Measurements from ENCODE around the gene DHODH. TPM values are rescaled to one million over a fixed set of nuclear protein-coding genes. Genes with fewer than 3 reads are reported as not detected.
"Not testable (repeated sequence)": the region's sequence is repeated elsewhere in the genome, so short reads cannot be mapped to it uniquely, and the experiment has no call there.

Gene DHODH
- 8.1 TPM for total RNA-seq

DNA sequence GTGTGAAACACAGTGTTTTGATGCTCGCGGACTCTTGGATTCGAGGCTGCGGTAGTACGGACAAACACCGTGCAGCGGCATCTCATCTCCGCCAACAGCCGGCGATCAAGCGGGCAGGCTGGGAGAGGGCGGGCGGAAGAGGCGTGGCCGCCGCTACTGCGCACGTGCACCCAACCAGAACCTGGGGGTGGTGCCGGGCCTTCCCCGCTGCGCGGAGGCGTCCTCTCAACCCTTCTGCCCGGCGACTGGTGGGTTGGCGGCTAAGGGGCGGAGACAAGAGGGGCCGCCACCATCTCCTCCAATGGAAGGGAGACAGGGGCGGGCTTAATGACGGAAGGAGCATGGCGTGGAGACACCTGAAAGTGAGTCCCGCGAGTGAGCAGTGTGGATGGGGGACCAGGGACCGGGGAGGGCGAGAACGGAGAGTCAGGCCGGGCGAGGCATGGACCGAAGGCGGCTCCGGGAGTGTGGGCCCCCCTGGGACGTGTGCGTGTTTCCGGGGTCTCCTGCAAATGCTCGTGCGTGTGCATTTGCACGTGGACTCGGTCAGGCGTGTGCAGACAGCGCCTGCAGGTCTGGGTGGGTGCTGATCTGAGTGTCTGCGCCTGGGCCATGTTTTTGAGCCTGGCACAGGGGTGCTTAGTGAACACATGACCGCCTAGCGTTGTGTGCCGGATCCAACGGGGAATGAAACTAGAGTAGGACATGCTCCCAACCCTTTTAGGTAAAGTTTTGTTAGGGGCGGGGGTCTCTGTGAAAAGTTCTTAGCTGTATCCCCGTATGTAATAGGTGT is at the start of gene DHODH:
TSS of gene DHODH (plus strand) at position 321 of the 793 bp plus-strand sequence. CDS start at position 342, 21 bp downstream.
- intact Hi-C loops (cut with DNase I), result no loop called here
- ATAC-seq, result peak; percentile 100
- peak; percentile 98 for DNase-seq (ENCODE audit: low spot score)

GRCh38 chr16:71961066-71962039 is 47.2 kb upstream of the DHODH start:
- DNase-seq (ENCODE audit: low spot score), result peak; percentile 89
- ATAC-seq, result peak; percentile 98
- intact Hi-C loops (cut with DNase I), result no loop called here

DNA sequence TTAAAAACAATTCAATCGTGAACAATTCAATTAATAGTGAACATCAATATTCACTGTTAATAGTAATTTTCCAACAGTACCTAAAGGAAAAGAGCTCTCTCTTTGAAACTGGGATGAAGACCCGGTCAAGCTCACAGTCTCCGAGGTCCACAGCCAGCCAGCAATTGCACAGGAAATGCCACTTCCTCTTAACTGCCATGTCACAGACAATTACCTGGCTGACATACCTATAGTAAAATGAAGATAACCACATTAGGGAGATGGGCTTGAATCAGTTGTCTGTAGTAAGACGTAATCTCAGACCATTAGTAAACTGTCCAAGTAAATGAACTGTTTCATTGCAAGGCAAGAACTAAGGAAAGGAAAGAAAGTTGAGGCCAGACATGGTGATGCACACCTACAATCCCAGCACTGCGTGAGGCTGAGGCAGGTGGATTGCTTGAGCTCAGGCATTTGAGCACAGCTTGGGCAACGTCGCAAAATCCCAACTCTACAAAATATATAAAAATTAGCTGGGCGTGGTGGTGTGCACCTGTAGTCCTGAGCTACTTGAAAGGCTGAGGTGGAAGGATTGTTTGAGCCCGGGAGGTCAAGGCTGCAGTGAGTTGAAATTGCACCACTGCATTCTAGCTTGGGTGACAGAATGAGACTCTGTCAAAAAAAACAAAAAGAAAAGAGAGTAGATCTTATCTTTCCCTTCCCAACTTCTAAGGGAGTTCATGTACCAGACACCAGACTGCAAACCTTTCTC is 45.2 kb upstream of the DHODH start:
- no peak for ATAC-seq
- intact Hi-C loops (cut with DNase I), result no loop called here

GRCh38 chr16:71965223-71965622 is 43.3 kb upstream of the DHODH start:
- ATAC-seq, result no peak
- DNase-seq (ENCODE audit: low spot score), result no peak
- intact Hi-C loops (cut with DNase I), result no loop called here

More for the DNA sequence above, 45.2 kb upstream of the DHODH start:
- no peak for DNase-seq (ENCODE audit: low spot score)

- ATAC-seq (no peak), DNase-seq (ENCODE audit: low spot score) (no peak)
- intact Hi-C loops (cut with DNase I), result no loop called here
Measured at GRCh38 chr16:71966932-71967331, 41.6 kb upstream of the DHODH start.

GRCh38 chr16:71969353-71969752 is 39.2 kb upstream of the DHODH start:
- intact Hi-C loops (cut with DNase I), result no loop called here
- ATAC-seq (no peak), DNase-seq (ENCODE audit: low spot score) (no peak)

DNA sequence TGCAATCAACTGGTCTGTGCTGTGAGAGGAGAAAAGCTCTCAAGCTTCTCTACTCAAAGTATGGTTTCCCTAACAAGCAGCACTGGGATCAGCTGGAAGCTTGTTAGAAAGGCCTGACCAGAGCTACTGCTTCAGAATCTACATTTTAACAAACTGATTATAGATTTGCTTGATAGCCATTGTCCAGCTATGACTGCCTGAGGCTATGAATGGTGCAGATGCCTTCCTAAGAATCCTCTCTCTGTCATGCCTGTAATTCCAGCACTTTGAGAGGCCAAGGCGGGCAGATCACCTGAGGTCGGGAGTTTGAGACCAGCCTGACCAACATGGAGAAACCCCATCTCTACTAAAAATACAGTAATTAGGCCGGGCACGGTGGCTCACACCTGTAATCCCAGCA is 37.0 kb upstream of the DHODH start:
- intact Hi-C loops (cut with DNase I), result no loop called here
- no peak for ATAC-seq
- DNase-seq (ENCODE audit: low spot score), result no peak

- intact Hi-C loops (cut with DNase I), result no loop called here
- ATAC-seq, result no peak
- DNase-seq (ENCODE audit: low spot score), result no peak
Measured at GRCh38 chr16:71972356-71972755, 36.2 kb upstream of the DHODH start.

DNA sequence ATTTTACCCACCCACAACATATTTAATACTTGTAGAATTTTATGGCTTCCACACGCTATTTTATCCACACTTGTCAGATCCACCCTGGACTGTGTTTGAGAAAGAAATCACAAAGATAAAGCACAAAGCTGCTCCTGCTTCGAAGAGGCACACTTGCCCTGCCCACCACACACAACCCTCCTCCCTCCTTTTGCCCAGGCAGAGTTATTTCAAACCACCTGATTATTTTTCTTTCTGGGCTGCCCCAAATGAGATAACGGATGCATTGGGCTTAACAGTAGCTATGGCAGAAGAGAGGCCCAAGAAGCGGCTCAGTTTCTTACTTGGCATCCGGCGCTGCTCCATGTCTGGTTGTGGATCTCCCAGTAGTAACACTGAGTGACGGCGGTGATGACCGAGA is 35.5 kb upstream of the DHODH start:
- no peak for DNase-seq (ENCODE audit: low spot score)

GRCh38 chr16:71974068-71974818 is 34.3 kb upstream of the DHODH start:
- ATAC-seq (no peak), DNase-seq (ENCODE audit: low spot score) (no peak)
- intact Hi-C loops (cut with DNase I), result no loop called here

More for the DNA sequence above, 35.5 kb upstream of the DHODH start:
- ATAC-seq, result no peak
- intact Hi-C loops (cut with DNase I), result no loop called here

- ATAC-seq (no peak), DNase-seq (ENCODE audit: low spot score) (no peak)
- intact Hi-C loops (cut with DNase I), result no loop called here
Measured at GRCh38 chr16:71985262-71985974, 23.1 kb upstream of the DHODH start.

DNA sequence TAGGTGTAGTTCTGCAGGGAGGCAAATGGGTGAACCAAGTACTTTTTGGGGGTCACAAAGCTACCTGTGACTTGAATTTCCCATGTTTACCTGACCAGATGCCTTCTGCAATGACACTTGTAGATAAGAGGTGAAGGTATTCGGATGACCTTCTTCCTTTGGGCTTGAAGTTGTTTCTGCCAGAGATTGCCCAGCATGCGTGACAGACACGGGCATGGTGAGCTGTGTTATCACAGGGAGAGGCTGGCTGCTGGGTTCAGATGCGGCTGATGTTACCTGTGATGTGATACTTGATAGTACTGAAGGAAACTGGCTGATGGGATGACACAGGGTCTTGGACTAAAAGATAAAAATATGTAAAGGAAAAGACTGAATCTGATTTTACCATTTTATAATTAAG is 22.4 kb upstream of the DHODH start:
- intact Hi-C loops (cut with DNase I), result no loop called here

DNA sequence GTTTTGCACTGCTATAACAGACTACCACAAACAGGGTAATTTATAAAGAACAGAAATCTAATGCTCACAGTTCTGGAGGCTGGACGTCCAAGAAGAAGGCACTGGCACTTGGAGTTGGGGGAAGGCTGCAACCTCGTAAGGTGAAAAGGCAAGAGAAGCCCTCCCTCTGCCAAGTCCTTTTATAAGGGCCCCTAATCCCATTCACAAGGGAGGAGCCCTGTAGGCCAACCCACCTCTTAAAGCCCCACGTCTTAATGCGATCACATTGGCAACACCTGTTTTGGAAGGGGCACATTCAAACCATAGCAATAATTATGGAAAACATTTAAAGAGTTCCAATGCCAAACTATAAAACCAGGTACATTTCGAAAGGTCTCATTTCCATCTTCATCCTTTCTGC is 13.5 kb upstream of the DHODH start:
- intact Hi-C loops (cut with DNase I), result no loop called here
- ATAC-seq, result no peak
- DNase-seq (ENCODE audit: low spot score), result no peak

More for the DNA sequence above, 22.4 kb upstream of the DHODH start:
- DNase-seq (ENCODE audit: low spot score) (no peak), ATAC-seq (no peak)

- DNase-seq (ENCODE audit: low spot score); ATAC-seq; intact Hi-C loops (cut with DNase I): not testable (repeated sequence)
Measured at GRCh38 chr16:71997578-71997977, 11.0 kb upstream of the DHODH start.

GRCh38 chr16:72001180-72001874 is 7.2 kb upstream of the DHODH start:
- intact Hi-C loops (cut with DNase I), result no loop called here
- ATAC-seq (no peak), DNase-seq (ENCODE audit: low spot score) (no peak)

DNA sequence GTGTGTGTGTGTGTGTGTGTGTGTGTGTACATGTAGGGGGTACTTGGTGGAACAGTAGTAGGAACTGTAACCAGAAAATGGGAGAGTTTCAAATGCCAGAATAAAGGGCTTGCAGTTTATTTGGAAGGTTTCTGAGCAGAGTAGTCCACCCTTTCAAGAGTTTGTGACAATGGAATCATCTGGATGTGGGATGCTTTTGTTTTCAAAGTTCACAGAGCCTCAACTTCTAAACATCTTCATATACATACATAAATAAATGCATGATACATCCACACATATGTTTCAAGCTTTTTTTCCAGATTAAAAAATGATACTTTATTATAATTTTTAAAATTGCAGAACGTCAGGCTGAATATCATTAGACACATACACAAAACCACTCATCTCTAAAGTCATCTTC is 5.9 kb upstream of the DHODH start:
- no peak for DNase-seq (ENCODE audit: low spot score)
- no peak for ATAC-seq
- intact Hi-C loops (cut with DNase I), result no loop called here

- DNase-seq (ENCODE audit: low spot score); ATAC-seq; intact Hi-C loops (cut with DNase I): not testable (repeated sequence)
Measured at GRCh38 chr16:72008065-72008423, 500 bp upstream of the DHODH start.

Data from sciatic nerve (tissue), 2 donors.